ENCODE results near the gene XIAP. TPM values are rescaled to one million over a fixed set of nuclear protein-coding genes. Genes with fewer than 3 reads are reported as not detected.

Gene XIAP
- total and polyA plus RNA-seq, 4 donors, result 8.5 to 58.6 (median 35.8) TPM

GRCh38 chrX:123918106-123918721 is 58.4 kb downstream of the XIAP start:
- 63 to 88% methylated on average over 4 of the region's 4 CpGs for WGBS, 2 donors
- ATAC-seq (ENCODE audit: insufficient read depth, low FRiP score) (no peak), DNase-seq (peak in 2 of 3 donors; percentile 4 to 27)
- Histone ChIP-seq H3K4me1 (ENCODE audit: control insufficient read depth in 5 of 5, insufficient read depth in 5 of 5, low read length in 5 of 5) (peaks cover 0 to 3% (median 0%) of the 10 kb centered on the region in 5 donors), H3K4me3 (no peak overlapping the region), H3K9me3 (ENCODE audit: control insufficient read depth in 4 of 4, insufficient read depth in 3 of 4, low read length in 3 of 4) (no peaks in the 10 kb centered on the region), H3K36me3 (ENCODE audit: control insufficient read depth in 4 of 4, insufficient read depth in 4 of 4, low read length in 4 of 4) (no peaks in the 10 kb centered on the region), H3K27me3 (ENCODE audit: control insufficient read depth in 3 of 3, insufficient read depth in 3 of 3, low read length in 2 of 3) (no peaks in the 10 kb centered on the region), H3K9ac (ENCODE audit: insufficient read depth in 1 of 2, low read length in 2 of 2) (no peak overlapping the region), H3K27ac (ENCODE audit: low read depth in 1 of 2, low read length in 1 of 2) (no peak overlapping the region)
- no peak for TF ChIP-seq CTCF (IDR thresholded peaks at IDR 0.05; ENCODE audit: control extremely low read depth, extremely low read depth)

DNA sequence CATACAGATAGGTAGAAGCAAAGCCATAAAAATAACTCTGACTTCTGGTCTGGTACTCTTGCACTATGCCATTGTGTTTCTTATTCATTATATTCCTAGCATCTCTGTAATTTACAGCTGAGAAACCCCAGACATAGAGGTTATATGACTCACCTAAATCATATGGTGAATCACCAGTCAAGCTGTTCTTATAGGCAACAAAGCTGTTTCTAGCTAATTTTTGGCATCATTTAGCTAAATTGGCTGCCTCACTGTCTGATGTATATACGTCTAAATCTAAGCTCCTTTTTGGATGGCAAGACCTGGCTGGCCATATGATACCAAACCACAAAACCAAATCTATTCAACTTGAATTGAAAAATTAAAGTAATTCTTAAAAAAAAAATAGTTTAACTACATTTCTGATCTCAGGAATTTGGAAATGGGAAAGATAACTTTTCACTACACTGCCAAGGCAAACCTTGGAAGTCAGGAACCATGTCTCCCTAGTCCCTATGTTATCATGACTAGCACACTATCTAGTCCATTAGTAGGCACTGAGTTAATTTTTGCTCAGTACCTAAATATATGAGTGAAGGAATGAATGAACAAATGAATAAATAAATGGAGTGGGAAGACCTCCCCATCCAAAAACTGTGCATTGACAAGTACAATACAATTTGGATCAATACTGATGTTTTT is 60.4 kb downstream of the XIAP start:
- no peak for DNase-seq
- no peak for TF ChIP-seq CTCF (IDR thresholded peaks at IDR 0.05; ENCODE audit: control extremely low read depth, extremely low read depth)
- H3K4me1 ChIP-seq (ENCODE audit: control insufficient read depth in 5 of 5, insufficient read depth in 5 of 5, low read length in 5 of 5), result peaks cover 0 to 3% (median 0%) of the 10 kb centered on the region in 5 donors
- H3K27ac ChIP-seq (ENCODE audit: low read depth in 1 of 2, low read length in 1 of 2), result no peak overlapping the region
- no peaks in the 10 kb centered on the region for H3K9me3 ChIP-seq (ENCODE audit: control insufficient read depth in 4 of 4, insufficient read depth in 3 of 4, low read length in 3 of 4)
- ATAC-seq (ENCODE audit: insufficient read depth, low FRiP score), result no peak
- no peaks in the 10 kb centered on the region for H3K36me3 ChIP-seq (ENCODE audit: control insufficient read depth in 4 of 4, insufficient read depth in 4 of 4, low read length in 4 of 4)
- H3K4me3 ChIP-seq, result no peak overlapping the region
- WGBS, 2 donors, result 0 to 92% methylated on average over 1 of the region's 1 CpG
- no peaks in the 10 kb centered on the region for H3K27me3 ChIP-seq (ENCODE audit: control insufficient read depth in 3 of 3, insufficient read depth in 3 of 3, low read length in 2 of 3)
- no peak overlapping the region for H3K9ac ChIP-seq (ENCODE audit: insufficient read depth in 1 of 2, low read length in 2 of 2)

GRCh38 chrX:123923211-123923610 is 63.4 kb downstream of the XIAP start:
- DNase-seq (no peak), ATAC-seq (ENCODE audit: insufficient read depth, low FRiP score) (no peak)
- no peaks in the 10 kb centered on the region for H3K9me3 ChIP-seq (ENCODE audit: control insufficient read depth in 4 of 4, insufficient read depth in 3 of 4, low read length in 3 of 4)
- H3K4me1 ChIP-seq (ENCODE audit: control insufficient read depth in 5 of 5, insufficient read depth in 5 of 5, low read length in 5 of 5), result peaks cover 0 to under 1% (median 0%) of the 10 kb centered on the region in 5 donors
- no peak overlapping the region for H3K9ac ChIP-seq (ENCODE audit: insufficient read depth in 1 of 2, low read length in 2 of 2)
- H3K36me3 ChIP-seq (ENCODE audit: control insufficient read depth in 4 of 4, insufficient read depth in 4 of 4, low read length in 4 of 4), result no peaks in the 10 kb centered on the region
- H3K27me3 ChIP-seq (ENCODE audit: control insufficient read depth in 3 of 3, insufficient read depth in 3 of 3, low read length in 2 of 3), result no peaks in the 10 kb centered on the region
- 80 to 98% methylated on average over 2 of the region's 2 CpGs for WGBS, 2 donors
- no peak overlapping the region for H3K4me3 ChIP-seq
- no peak for TF ChIP-seq CTCF (IDR thresholded peaks at IDR 0.05; ENCODE audit: control extremely low read depth, extremely low read depth)
- no peak overlapping the region for H3K27ac ChIP-seq (ENCODE audit: low read depth in 1 of 2, low read length in 1 of 2)

Measured in lung (tissue), 12 donors.